Urinary bladder (tissue), 4 donors: ENCODE data around the gene CLSTN2. TPM values are rescaled to one million over a fixed set of nuclear protein-coding genes. Genes with fewer than 3 reads are reported as not detected.
"Not testable (repeated sequence)": the region's sequence is repeated elsewhere in the genome, so short reads cannot be mapped to it uniquely, and the experiment has no call there.

Source experiments
- DNase-seq: peaks from one replicate; pipeline ENCODE4 v3.0.0-alpha.2; 2015; ENCODE audit errors: extremely low spot score
- H3K27ac ChIP-seq: one replicate; pipeline ENCODE4 v1.5.1; 2013; ENCODE audit warnings: low read depth, mild to moderate bottlenecking, moderate library complexity
- H3K36me3 ChIP-seq: one replicate; pipeline ENCODE4 v1.6.1; 2013; ENCODE audit warnings: mild to moderate bottlenecking, moderate library complexity; ENCODE audit not compliant: insufficient read depth
- H3K4me1 ChIP-seq: one replicate; pipeline ENCODE4 v1.6.1; 2013; ENCODE audit warnings: mild to moderate bottlenecking, moderate library complexity; ENCODE audit not compliant: insufficient read depth
- H3K4me3 ChIP-seq: one replicate; pipeline ENCODE4 v1.5.1; 2013; ENCODE audit warnings: low read depth, low read length
- WGBS: extraction: QIAGEN DNeasy Blood & Tissue Kit; methylation state at CpG from one replicate; pipeline ENCODE4 v1.1.7; 2013; 5-methylcytosine and 5-hydroxymethylcytosine counted together
- polyA plus RNA-seq: library from polyadenylated mRNA; stranded (reverse); fragments of 200-250 nt; gene quantifications from one replicate; pipeline ENCODE4 v1.2.3, GENCODE V29; 2013
- total RNA-seq: library from RNA; depleted of rRNA; stranded (reverse); fragments of >200 nt; gene quantifications from one replicate; pipeline ENCODE4 v1.2.3, GENCODE V29; 2014
- donor health status: healthy with polysubstance abuse.
- donor health status: healthy.

The CLSTN2 gene
- total and polyA plus RNA-seq, 2 donors: 1.1 to 4.9 TPM

- Histone ChIP-seq H3K4me1 (no peaks in the 10 kb centered on the region), H3K36me3 (no peaks in the 10 kb centered on the region), H3K27ac (no peak overlapping the region), H3K4me3 (no peak overlapping the region)
- DNase-seq: no peak
- WGBS: 90% methylated on average over 3 of the region's 3 CpGs
Measured at GRCh38 chr3:140408252-140408651, 473.3 kb downstream of the CLSTN2 start.

- Histone ChIP-seq H3K27ac (no peak overlapping the region), H3K4me3 (no peak overlapping the region), H3K4me1 (no peaks in the 10 kb centered on the region), H3K36me3 (no peaks in the 10 kb centered on the region)
- no peak for DNase-seq
- 67% methylated on average over 3 of the region's 3 CpGs for WGBS
Measured at GRCh38 chr3:140416666-140417065, 481.7 kb downstream of the CLSTN2 start.

- Histone ChIP-seq H3K27ac (no peak overlapping the region), H3K4me3 (no peak overlapping the region), H3K4me1 (no peaks in the 10 kb centered on the region), H3K36me3 (no peaks in the 10 kb centered on the region)
- WGBS: 43% methylated on average over 9 of the region's 9 CpGs
- DNase-seq: no peak
Measured at GRCh38 chr3:140420621-140421357, 485.8 kb downstream of the CLSTN2 start.

- Histone ChIP-seq H3K4me3 (no peak overlapping the region), H3K36me3 (no peaks in the 10 kb centered on the region), H3K27ac (no peak overlapping the region), H3K4me1 (no peaks in the 10 kb centered on the region)
- DNase-seq: no peak
- 76% methylated on average over 1 of the region's 1 CpG for WGBS
Measured at GRCh38 chr3:140421884-140422283, 486.9 kb downstream of the CLSTN2 start.

GRCh38 chr3:140423146-140423545 lies 488.2 kb downstream of the CLSTN2 start:
- Histone ChIP-seq H3K4me1 (no peaks in the 10 kb centered on the region), H3K27ac (no peak overlapping the region), H3K4me3 (no peak overlapping the region), H3K36me3 (no peaks in the 10 kb centered on the region)
- 80% methylated on average over 4 of the region's 4 CpGs for WGBS
- DNase-seq: no peak

- H3K4me3 ChIP-seq, DNase-seq, H3K4me1 ChIP-seq, H3K36me3 ChIP-seq, H3K27ac ChIP-seq: not testable (repeated sequence)
- WGBS: 39% methylated on average over 2 of the region's 2 CpGs
Measured at GRCh38 chr3:140423574-140423973, 488.6 kb downstream of the CLSTN2 start.

- no peaks in the 10 kb centered on the region for H3K4me1 ChIP-seq
- H3K36me3 ChIP-seq: no peaks in the 10 kb centered on the region
- WGBS: 88% methylated on average over 1 of the region's 1 CpG
- DNase-seq: no peak
- no peak overlapping the region for H3K27ac ChIP-seq
- no peak overlapping the region for H3K4me3 ChIP-seq
Measured at GRCh38 chr3:140424211-140424610, 489.2 kb downstream of the CLSTN2 start.

- Histone ChIP-seq H3K4me1 (no peaks in the 10 kb centered on the region), H3K27ac (no peak overlapping the region), H3K4me3 (no peak overlapping the region), H3K36me3 (no peaks in the 10 kb centered on the region)
- DNase-seq: no peak
- 76% methylated on average over 1 of the region's 1 CpG for WGBS
Measured at GRCh38 chr3:140424726-140425125, 489.7 kb downstream of the CLSTN2 start.

- no peak for DNase-seq
- Histone ChIP-seq H3K4me1 (no peaks in the 10 kb centered on the region), H3K4me3 (no peak overlapping the region), H3K27ac (no peak overlapping the region), H3K36me3 (no peaks in the 10 kb centered on the region)
- WGBS: 97% methylated on average over 1 of the region's 1 CpG
Measured at GRCh38 chr3:140427786-140428185, 492.8 kb downstream of the CLSTN2 start.

- WGBS: 84% methylated on average over 3 of the region's 3 CpGs
- DNase-seq: no peak
- no peak overlapping the region for H3K27ac ChIP-seq
- H3K4me3 ChIP-seq: no peak overlapping the region
- no peaks in the 10 kb centered on the region for H3K4me1 ChIP-seq
- no peaks in the 10 kb centered on the region for H3K36me3 ChIP-seq
Measured at GRCh38 chr3:140428380-140428779, 493.4 kb downstream of the CLSTN2 start.

- WGBS: 81% methylated on average over 1 of the region's 1 CpG
- Histone ChIP-seq H3K36me3 (no peaks in the 10 kb centered on the region), H3K4me1 (no peaks in the 10 kb centered on the region), H3K27ac (no peak overlapping the region), H3K4me3 (no peak overlapping the region)
- DNase-seq: no peak
Measured at GRCh38 chr3:140429791-140430190, 494.8 kb downstream of the CLSTN2 start.

- no peak overlapping the region for H3K4me3 ChIP-seq
- WGBS: 88% methylated on average over 7 of the region's 7 CpGs
- no peak overlapping the region for H3K27ac ChIP-seq
- no peaks in the 10 kb centered on the region for H3K36me3 ChIP-seq
- no peaks in the 10 kb centered on the region for H3K4me1 ChIP-seq
- no peak for DNase-seq
Measured at GRCh38 chr3:140430494-140430893, 495.5 kb downstream of the CLSTN2 start.

- WGBS: 36% methylated on average over 8 of the region's 8 CpGs
Measured at GRCh38 chr3:140432229-140432669, 497.3 kb downstream of the CLSTN2 start.

GRCh38 chr3:140433431-140433830 lies 498.4 kb downstream of the CLSTN2 start:
- WGBS: 83% methylated on average over 2 of the region's 2 CpGs
- no peak overlapping the region for H3K27ac ChIP-seq
- no peak overlapping the region for H3K4me3 ChIP-seq
- no peak for DNase-seq
- no peaks in the 10 kb centered on the region for H3K36me3 ChIP-seq
- H3K4me1 ChIP-seq: no peaks in the 10 kb centered on the region

More at GRCh38 chr3:140432229-140432669, 497.3 kb downstream of the CLSTN2 start:
- H3K27ac ChIP-seq: no peak overlapping the region
- H3K4me1 ChIP-seq: no peaks in the 10 kb centered on the region
- H3K4me3 ChIP-seq: no peak overlapping the region
- no peak for DNase-seq
- no peaks in the 10 kb centered on the region for H3K36me3 ChIP-seq
